ENCODE data around the gene SYT12.

The SYT12 gene

GRCh38 chr11:67056267-67057204 lies 33.6 kb downstream of the SYT12 start, which contains the start of gene RHOD:
RHOD (plus strand) TSS chr11:67056847; CDS start chr11:67056903, 56 bp downstream.
- DNase-seq: peak in 1 of 5 experiments; percentile 15

GRCh38 chr11:67057205-67057672 lies 34.3 kb downstream of the SYT12 start:
- no peak for DNase-seq

GRCh38 chr11:67058506-67058905 lies 35.6 kb downstream of the SYT12 start:
- no peak for DNase-seq

DNA sequence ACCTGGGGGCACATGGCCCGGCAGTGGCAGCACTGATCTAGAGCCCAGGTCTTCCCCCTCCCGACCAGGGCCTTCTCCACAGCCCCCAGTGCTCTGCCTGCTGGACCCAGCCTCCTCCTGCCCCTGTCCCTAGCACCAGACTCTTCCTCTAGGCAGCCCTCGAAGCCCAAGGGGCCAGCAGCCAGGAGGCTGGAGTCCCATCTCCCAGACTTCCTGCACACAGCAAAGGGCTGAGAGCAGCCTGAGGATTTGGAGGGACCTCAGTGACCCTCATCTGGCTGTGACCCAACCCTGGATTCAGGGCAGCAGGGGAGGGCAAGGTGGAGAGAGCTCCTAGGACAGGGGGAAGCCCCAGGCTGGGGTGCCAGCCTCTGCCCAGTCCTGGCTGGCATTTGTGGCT lies 36.7 kb downstream of the SYT12 start:
- DNase-seq: no peak

- DNase-seq: no peak
These were observed 37.2 kb downstream of the SYT12 start for GRCh38 chr11:67060111-67060522.

- DNase-seq: no peak
These were observed 39.8 kb downstream of the SYT12 start for GRCh38 chr11:67062526-67063373.

GRCh38 chr11:67066333-67066709 lies 43.4 kb downstream of the SYT12 start:
- no peak for DNase-seq

DNA sequence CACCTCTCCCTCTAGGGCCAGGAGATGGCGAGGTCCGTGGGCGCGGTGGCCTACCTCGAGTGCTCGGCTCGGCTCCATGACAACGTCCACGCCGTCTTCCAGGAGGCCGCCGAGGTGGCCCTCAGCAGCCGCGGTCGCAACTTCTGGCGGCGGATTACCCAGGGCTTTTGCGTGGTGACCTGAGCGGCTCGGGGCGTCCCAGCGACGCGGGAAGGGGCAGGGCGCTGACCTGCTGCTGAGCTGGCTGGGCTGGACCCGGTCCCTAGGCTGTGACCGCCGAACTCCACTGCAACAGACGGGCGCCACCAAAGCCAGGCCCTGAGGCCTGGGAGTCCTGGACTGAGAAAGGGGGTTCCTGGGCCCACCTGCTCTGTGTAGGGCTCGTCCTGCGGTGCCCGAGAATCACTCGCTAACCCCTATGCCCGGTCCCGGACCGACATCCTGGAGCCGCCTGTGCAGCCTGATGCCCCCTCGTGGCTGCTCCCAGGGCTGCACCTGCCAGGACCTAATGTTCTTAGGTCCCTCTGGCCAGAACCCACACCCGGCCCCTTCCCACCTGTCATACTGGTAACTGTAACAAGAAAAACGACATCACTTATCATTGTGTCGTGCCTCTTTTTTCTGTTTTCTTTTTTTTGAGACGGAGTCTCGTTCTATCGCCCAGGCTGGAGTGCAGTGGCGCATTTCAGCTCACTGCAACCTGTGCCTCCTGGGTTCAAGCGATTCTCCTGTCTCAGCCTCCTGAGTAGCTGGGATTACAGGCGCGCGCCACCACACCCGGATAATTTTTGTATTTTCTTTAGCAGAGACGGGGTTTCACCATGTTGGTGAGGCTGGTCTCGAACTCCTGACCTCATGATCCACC lies 48.7 kb downstream of the SYT12 start:
- peak; percentile 32 to 69 (median 60) for DNase-seq

DNA sequence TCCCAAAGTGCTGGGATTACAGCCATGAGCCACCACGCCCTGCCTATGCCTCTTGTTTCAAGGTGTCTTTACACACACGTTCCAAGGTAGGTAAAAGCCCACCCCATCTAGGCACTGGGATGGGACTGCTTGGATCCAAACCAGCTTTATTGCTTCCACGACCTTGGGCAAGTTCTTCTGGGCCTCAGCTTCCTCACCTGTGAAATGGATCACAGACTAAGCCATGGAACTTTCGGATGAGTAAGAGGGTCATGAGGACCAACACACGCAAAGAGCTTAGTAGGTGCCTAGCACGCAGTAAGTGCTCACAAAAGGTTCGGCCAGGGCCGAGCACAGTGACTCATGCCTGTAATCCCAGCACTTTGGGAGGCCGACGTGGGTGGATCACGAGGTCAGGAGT lies 49.4 kb downstream of the SYT12 start:
- no peak for DNase-seq

DNA sequence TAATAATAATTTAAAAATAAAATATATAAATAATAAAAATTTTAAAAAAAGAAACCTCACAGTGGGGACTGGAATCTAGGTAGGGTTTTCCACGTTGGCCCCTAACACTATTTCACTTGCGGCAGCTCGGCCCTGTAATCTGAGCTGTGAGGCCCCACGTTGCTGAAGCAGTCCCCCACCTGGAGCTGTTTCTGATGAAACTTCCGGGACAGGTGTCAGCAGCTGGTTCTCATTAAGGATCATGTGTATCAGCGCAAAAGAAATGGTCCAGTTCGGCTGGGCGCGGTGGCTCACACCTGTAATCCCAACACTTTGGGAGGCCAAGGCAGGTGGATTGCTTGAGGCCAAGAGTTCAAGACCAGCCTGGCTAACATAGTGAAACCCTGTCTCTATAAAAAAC lies 51.0 kb downstream of the SYT12 start:
- no peak for DNase-seq

DNA sequence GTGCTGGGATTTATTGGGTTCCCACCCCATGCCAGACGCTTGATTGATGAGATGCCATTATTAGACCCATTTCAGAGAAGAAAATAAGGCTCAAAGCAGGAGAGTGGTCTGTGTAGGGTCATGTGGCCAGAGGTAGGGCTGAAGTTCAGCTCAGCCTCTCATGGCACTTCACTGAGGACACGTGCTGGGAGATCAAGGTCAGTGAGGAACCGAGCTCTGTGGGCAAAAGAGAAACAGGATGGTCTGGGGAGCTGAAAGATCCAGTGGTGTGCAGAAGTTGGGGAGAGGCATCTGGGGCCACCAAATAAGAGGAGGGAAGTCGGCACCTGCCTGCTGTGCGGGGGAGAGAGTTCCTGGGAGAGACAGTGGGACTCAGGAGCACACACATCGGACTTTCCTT lies 53.3 kb downstream of the SYT12 start:
- no peak for DNase-seq

- DNase-seq: no peak
These were observed 56.3 kb downstream of the SYT12 start for GRCh38 chr11:67079065-67079705.

DNA sequence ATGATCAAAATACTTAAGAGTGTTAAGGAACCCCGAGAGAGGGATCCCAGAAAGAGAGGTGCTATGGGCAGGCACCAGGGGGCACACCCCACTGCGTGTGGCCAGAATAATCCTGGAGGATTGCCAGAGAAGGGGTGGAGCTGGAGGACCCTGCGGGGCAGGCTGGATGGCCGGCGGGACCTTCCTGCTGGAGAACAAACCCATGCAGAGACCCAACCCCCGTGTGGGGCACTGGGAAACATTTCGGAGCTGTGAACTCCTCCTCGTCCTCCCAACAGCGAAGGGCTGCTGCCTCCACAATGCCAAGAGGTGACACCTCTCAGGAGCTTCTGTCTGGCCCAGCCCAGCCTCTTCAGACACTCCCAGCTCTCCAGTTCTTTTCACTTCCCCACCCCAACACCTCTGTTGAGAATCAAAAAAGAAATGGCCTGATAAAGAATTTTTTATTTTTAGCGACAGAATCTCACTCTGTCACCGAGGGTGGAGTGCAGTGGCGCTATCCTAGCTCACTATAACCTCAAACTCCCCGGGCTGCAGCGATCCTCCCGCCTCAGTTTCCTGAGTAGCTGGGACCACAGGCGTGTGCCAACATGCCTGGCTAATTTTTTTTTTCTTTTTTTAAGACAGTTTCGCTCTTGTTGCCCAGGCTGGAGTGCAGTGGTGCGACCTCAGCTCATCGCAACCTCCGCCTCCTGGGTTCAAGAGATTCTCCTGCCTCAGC lies 59.3 kb downstream of the SYT12 start:
- DNase-seq: peak in 1 of 5 experiments; percentile 31

- no peak for DNase-seq
These were observed 60.9 kb downstream of the SYT12 start for GRCh38 chr11:67083786-67084366.

GRCh38 chr11:67085617-67086016 lies 62.7 kb downstream of the SYT12 start:
- no peak for DNase-seq

DNA sequence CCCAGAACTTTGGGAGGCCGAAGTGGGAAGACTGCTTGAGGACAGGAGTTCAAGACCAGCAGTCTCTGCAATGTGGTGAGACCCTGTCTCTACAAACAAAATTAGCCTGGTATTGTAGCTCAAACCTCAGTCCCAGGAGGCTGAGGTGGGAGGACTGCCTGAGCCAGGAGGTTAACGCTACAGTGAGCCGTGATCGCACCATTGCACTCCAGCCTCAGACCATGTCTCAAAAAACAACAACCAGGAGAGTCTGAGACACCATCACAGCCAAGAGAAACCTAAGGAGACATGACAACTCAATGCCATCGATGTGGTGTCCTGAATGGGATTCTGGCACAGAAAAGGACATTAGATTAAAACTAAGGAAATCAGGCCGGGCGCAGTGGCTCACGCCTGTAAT lies 67.8 kb downstream of the SYT12 start:
- no peak for DNase-seq

DNA sequence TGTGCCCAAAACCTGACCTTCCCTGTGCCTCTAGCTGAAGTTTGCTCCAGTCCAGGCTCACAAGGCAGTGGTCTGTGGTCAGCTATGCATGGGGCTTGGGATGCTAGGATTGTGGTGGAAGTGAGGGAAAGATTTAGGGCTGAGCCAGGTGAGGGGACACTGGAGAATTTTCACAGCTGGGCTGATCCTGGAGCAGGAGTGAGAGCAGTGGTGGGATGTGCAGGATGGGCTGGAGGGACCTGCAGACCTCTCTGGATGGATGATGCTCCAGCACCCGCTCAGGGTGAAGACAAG lies 72.2 kb downstream of the SYT12 start:
- DNase-seq: no peak

- no peak for DNase-seq
These were observed 76.0 kb downstream of the SYT12 start for GRCh38 chr11:67098799-67099429.

GRCh38 chr11:67099831-67100324 lies 76.9 kb downstream of the SYT12 start:
- DNase-seq: no peak
